ENCODE data around the gene CD19. TPM values are rescaled to one million over a fixed set of nuclear protein-coding genes. Genes with fewer than 3 reads are reported as not detected.
A peak's percentile ranks its signal among the peaks of the same experiment; 100 is the strongest.

The CD19 gene
- total RNA-seq, 4 donors from 2014 or later: 4.5 to 9.8 TPM; not detected in 2

DNA sequence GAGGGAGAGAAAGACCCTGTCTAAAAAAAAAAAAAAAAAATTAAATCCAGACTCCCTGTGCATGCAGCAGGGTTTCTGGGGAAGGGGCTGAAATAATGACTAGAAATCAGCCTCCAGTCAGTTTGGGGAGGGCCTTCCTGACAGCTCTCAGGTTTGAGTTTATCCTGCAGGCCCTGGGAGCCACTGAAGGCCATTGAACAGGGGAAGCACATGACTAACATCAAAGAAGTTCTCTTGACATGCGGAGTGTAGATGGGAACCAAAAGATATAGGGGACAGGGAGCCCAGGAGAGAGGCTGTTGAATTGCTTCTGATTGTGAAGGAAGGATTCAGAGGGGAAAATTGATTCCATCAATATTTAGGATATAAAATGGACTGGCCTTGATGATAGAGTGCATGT, 4.0 kb upstream of the CD19 start:
- in situ Hi-C loops (cut with MboI; ENCODE audit: low pct_ligation_motif_present in 1 of 4, low pct_unique_long_range_greater_than_20kb in 1 of 4, low sequenced_read_pairs in 3 of 4): no loop called here
- H3K9me3 ChIP-seq: no peaks in the 10 kb centered on the region
- no peak for TF ChIP-seq POLR2A (IDR thresholded peaks at IDR 0.05)
- TF ChIP-seq POLR2AphosphoS5 (IDR thresholded peaks at IDR 0.05): no peak
- no peak for TF ChIP-seq EP300 (IDR thresholded peaks at IDR 0.05; ENCODE audit: low read depth)
- no peak for TF ChIP-seq CTCF (IDR thresholded peaks at IDR 0.05)

DNA sequence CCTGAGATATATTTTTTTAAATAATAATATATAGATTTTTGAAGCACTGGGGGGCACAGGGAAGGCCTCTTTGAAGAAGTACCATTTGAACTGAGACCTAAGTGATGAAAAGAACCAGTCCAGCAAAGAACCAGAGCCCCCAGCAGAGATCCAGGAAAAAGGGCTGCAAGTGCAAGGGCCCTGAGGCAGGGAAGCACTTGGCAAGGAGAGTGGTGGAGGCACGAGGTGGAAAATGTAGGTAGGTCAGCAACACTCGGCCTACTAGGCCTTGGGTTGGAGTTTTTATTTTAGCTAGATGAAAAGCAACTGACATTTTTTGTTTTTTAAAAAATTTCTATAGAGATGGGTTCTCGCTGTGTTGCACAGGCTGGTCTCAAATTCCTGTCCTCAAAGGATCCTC, 1.6 kb upstream of the CD19 start:
- Histone ChIP-seq H3K9me3 (no peaks in the 10 kb centered on the region), H3K27ac (no peak overlapping the region), H3K36me3 (no peaks in the 10 kb centered on the region), H3K27me3 (no peaks in the 10 kb centered on the region), H3K4me1 (peaks cover 0 to 6% (median 4%) of the 10 kb centered on the region in 4 donors), H3K4me3 (no peak overlapping the region)
- intact Hi-C loops (cut with DNase I; ENCODE audit: low total_unique reads) (no loop called here), in situ Hi-C loops (cut with MboI; ENCODE audit: low pct_ligation_motif_present in 1 of 4, low pct_unique_long_range_greater_than_20kb in 1 of 4, low sequenced_read_pairs in 3 of 4) (no loop called here)
- DNase-seq: no peak
- 88% methylated on average over 3 of the region's 3 CpGs; no CpG with 5 or more reads in 1 of the 2 donors for WGBS, 2 donors (ENCODE audit: low coverage in 1 of 2)
- no peak for TF ChIP-seq POLR2A (IDR thresholded peaks at IDR 0.05)
- TF ChIP-seq POLR2AphosphoS5 (IDR thresholded peaks at IDR 0.05): no peak
- TF ChIP-seq EP300 (IDR thresholded peaks at IDR 0.05; ENCODE audit: low read depth): no peak

More for the DNA sequence above, 4.0 kb upstream of the CD19 start:
- H3K27me3 ChIP-seq: no peaks in the 10 kb centered on the region
- H3K27ac ChIP-seq: no peak overlapping the region
- H3K4me1 ChIP-seq: peaks cover 0 to 22% (median 21%) of the 10 kb centered on the region in 4 donors
- intact Hi-C loops (cut with DNase I; ENCODE audit: low total_unique reads): no loop called here
- 93 to 100% methylated on average over 1 of the region's 1 CpG for WGBS, 2 donors (ENCODE audit: low coverage in 1 of 2)
- H3K36me3 ChIP-seq: no peaks in the 10 kb centered on the region
- no peak overlapping the region for H3K4me3 ChIP-seq
- DNase-seq: no peak

DNA sequence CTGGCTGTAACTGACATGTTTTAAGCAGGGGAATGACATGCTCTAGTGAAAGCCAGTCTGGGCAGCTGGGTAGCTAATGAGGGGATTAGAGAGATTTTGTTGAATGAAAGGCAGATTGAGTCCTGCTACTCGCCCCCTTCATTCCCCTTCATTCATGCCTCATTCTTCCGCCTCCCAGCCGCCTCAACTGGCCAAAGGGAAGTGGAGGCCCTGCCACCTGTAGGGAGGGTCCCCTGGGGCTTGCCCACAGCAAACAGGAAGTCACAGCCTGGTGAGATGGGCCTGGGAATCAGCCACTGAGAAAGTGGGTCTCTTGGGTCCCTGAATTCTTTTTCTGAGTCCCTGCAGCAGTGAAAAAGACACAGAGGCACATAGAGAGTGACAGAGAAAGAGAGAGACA, 1.1 kb upstream of the CD19 start:
- H3K9me3 ChIP-seq: no peaks in the 10 kb centered on the region
- DNase-seq: no peak
- no peaks in the 10 kb centered on the region for H3K36me3 ChIP-seq
- no peak overlapping the region for H3K27ac ChIP-seq
- peaks cover 0 to 8% (median 4%) of the 10 kb centered on the region in 4 donors for H3K4me1 ChIP-seq
- no peak for TF ChIP-seq POLR2AphosphoS5 (IDR thresholded peaks at IDR 0.05)
- no peak for TF ChIP-seq EP300 (IDR thresholded peaks at IDR 0.05; ENCODE audit: low read depth)
- TF ChIP-seq POLR2A (IDR thresholded peaks at IDR 0.05): no peak
- TF ChIP-seq CTCF (IDR thresholded peaks at IDR 0.05): no peak
- H3K27me3 ChIP-seq: no peaks in the 10 kb centered on the region
- in situ Hi-C loops (cut with MboI; ENCODE audit: low pct_ligation_motif_present in 1 of 4, low pct_unique_long_range_greater_than_20kb in 1 of 4, low sequenced_read_pairs in 3 of 4) (no loop called here), intact Hi-C loops (cut with DNase I; ENCODE audit: low total_unique reads) (no loop called here)
- H3K4me3 ChIP-seq: no peak overlapping the region
- whole genome bisulfite sequencing, 2 donors (ENCODE audit: low coverage in 1 of 2): 70% methylated on average over 3 of the region's 3 CpGs; no CpG with 5 or more reads in 1 of the 2 donors

GRCh38 chr16:28932339-28933141, 769 bp downstream of the CD19 start:
- WGBS, 2 donors (ENCODE audit: low coverage in 1 of 2): 63 to 84% methylated on average over 2 to 20 of the region's 20 CpGs
- Histone ChIP-seq H3K4me1 (peaks cover 0 to 6% (median 2%) of the 10 kb centered on the region in 4 donors), H3K27me3 (no peaks in the 10 kb centered on the region), H3K4me3 (peak overlapping the region in 1 of 4 donors; percentile 11), H3K9me3 (no peaks in the 10 kb centered on the region), H3K36me3 (no peaks in the 10 kb centered on the region), H3K27ac (no peak overlapping the region)
- in situ Hi-C loops (cut with MboI; ENCODE audit: low pct_ligation_motif_present in 1 of 4, low pct_unique_long_range_greater_than_20kb in 1 of 4, low sequenced_read_pairs in 3 of 4) (no loop called here), intact Hi-C loops (cut with DNase I; ENCODE audit: low total_unique reads) (no loop called here)
- no peak for DNase-seq
- TF ChIP-seq EP300 (IDR thresholded peaks at IDR 0.05; ENCODE audit: low read depth) (no peak), POLR2AphosphoS5 (IDR thresholded peaks at IDR 0.05) (no peak), CTCF (IDR thresholded peaks at IDR 0.05) (no peak), POLR2A (IDR thresholded peaks at IDR 0.05) (no peak)

Measured in transverse colon (tissue), 4 donors.